GM12891 (cell line): ENCODE measurements around the gene CPNE1.

ENCODE experiments used
- POLR2A ChIP-seq: IDR thresholded peaks from 2 replicates; pipeline ENCODE4 v1.6.1; 2011; ENCODE audit warnings: low read depth, low read length, control low read depth
- POLR2AphosphoS5 ChIP-seq: IDR thresholded peaks from 2 replicates; pipeline ENCODE4 v1.6.1; 2011; ENCODE audit warnings: low read depth, low read length, control low read depth
- TAF1 ChIP-seq: IDR thresholded peaks from 2 replicates; pipeline ENCODE4 v1.6.1; 2011; ENCODE audit warnings: low read depth, low read length, control low read depth

DNA sequence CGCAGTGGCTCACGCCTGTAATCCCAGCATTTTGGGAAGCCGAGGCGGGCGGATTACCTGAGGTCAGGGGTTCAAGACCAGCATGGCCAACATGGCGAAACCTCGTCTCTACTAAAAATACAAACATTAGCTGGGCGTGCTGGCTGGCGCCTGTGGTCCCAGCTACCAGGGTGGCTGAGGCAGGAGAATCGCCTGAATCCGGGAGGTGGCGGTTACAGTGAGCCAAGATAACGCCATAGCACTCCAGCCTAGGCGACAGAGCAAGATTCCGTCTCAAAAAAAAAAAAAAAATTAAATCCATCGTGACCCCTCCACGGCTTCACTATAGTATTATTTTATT is 1.2 kb upstream of the CPNE1 start:
- no peak for TF ChIP-seq POLR2AphosphoS5
- no peak for TF ChIP-seq POLR2A
- TF ChIP-seq TAF1, result no peak
